Peyer's patch (tissue), 4 donors: Measurements from ENCODE around the gene PSD4. TPM values are rescaled to one million over a fixed set of nuclear protein-coding genes. Genes with fewer than 3 reads are reported as not detected.

Source experiments
- DNase-seq, 3 donors: peaks; one replicate each; pipeline ENCODE4 v3.0.0-alpha.2; 2017 to 2019
- H3K27ac ChIP-seq, 4 donors: fragments of 200-600 bp; sonication (generic); one replicate each; pipeline ENCODE4 v1.5.1; 2016 to 2019
- H3K27me3 ChIP-seq, 2 donors: fragments of 200-600 bp; sonication (generic); one replicate each; pipeline ENCODE4 v1.5.1; 2019
- H3K36me3 ChIP-seq, 3 donors: fragments of 200-600 bp; sonication (generic); one replicate each; pipeline ENCODE4 v1.5.1; 2016 to 2019
- H3K4me1 ChIP-seq, 4 donors: fragments of 200-600 bp; sonication (generic); one replicate each; pipeline ENCODE4 v1.5.1; 2016 to 2019
- H3K4me3 ChIP-seq, 4 donors: fragments of 200-600 bp; sonication (generic); 1 replicate in 3 of 4; 2 replicates in 1 of 4; pipeline ENCODE4 v1.5.1; 2016 to 2019; ENCODE audit warnings: mild to moderate bottlenecking in 1 of 4
- H3K9me3 ChIP-seq, 4 donors: fragments of 200-600 bp; sonication (generic); one replicate each; pipeline ENCODE4 v1.5.1; 2016 to 2019; ENCODE audit warnings: mild to moderate bottlenecking in 1 of 4
- CTCF ChIP-seq, 6 experiments: fragments of 450-650 bp in 4 of 6; fragments of 200-600 bp in 2 of 6; sonication (generic) in 1 of 6; IDR thresholded peaks; one replicate each; pipeline ENCODE4 v1.5.1; 2017 to 2019; ENCODE audit warnings: antibody characterized with exemption in 6 of 6, mild to moderate bottlenecking in 3 of 6, moderate library complexity in 1 of 6
- POLR2A ChIP-seq, 2 donors: fragments of 450-650 bp; IDR thresholded peaks; one replicate each; pipeline ENCODE4 v1.5.1; 2017; ENCODE audit warnings: antibody characterized with exemption in 2 of 2, mild to moderate bottlenecking in 2 of 2, moderate library complexity in 2 of 2
- total RNA-seq, 4 donors: library from RNA; depleted of rRNA; stranded (reverse); fragments of >200 nt; gene quantifications; one replicate each; pipeline ENCODE4 v1.1.0, GENCODE V29; 2016

Gene PSD4
- total RNA-seq, 4 donors from 2014 or later = 125 to 284 (median 212) TPM

- H3K27me3 ChIP-seq = no peaks in the 10 kb centered on the region
- peaks cover 0 to 10% (median 0%) of the 10 kb centered on the region in 4 donors for H3K4me1 ChIP-seq
- no peak overlapping the region for H3K4me3 ChIP-seq
- H3K27ac ChIP-seq = no peak overlapping the region
- DNase-seq = no peak
- no peak for TF ChIP-seq CTCF (IDR thresholded peaks at IDR 0.05)
- TF ChIP-seq POLR2A (IDR thresholded peaks at IDR 0.05) = no peak
- no peaks in the 10 kb centered on the region for H3K36me3 ChIP-seq
- no peaks in the 10 kb centered on the region for H3K9me3 ChIP-seq
These were observed 23.5 kb upstream of the PSD4 start for GRCh38 chr2:113150258-113150601.

- DNase-seq = no peak
- H3K27ac ChIP-seq = no peak overlapping the region
These were observed 18.4 kb upstream of the PSD4 start for GRCh38 chr2:113155331-113155730.

GRCh38 chr2:113156278-113157117, 17.3 kb upstream of the PSD4 start:
- Histone ChIP-seq H3K27ac (peak overlapping the region; percentile 78 to 97 (median 88)), H3K4me3 (peak overlapping the region; percentile 58 to 88 (median 70)), H3K4me1 (peaks cover 0 to 11% (median 8%) of the 10 kb centered on the region in 4 donors), H3K27me3 (no peaks in the 10 kb centered on the region), H3K9me3 (no peaks in the 10 kb centered on the region), H3K36me3 (no peaks in the 10 kb centered on the region)
- TF ChIP-seq CTCF (IDR thresholded peaks at IDR 0.05) = no peak
- no peak for TF ChIP-seq POLR2A (IDR thresholded peaks at IDR 0.05)
- DNase-seq = no peak

More at GRCh38 chr2:113155331-113155730, 18.4 kb upstream of the PSD4 start:
- Histone ChIP-seq H3K4me1 (peaks cover 0 to 11% (median 8%) of the 10 kb centered on the region in 4 donors), H3K27me3 (no peaks in the 10 kb centered on the region), H3K36me3 (no peaks in the 10 kb centered on the region), H3K4me3 (no peak overlapping the region), H3K9me3 (no peaks in the 10 kb centered on the region)
- TF ChIP-seq CTCF (IDR thresholded peaks at IDR 0.05) (no peak), POLR2A (IDR thresholded peaks at IDR 0.05) (no peak)

GRCh38 chr2:113157118-113157896, 16.5 kb upstream of the PSD4 start:
- peaks cover 0 to 11% (median 8%) of the 10 kb centered on the region in 4 donors for H3K4me1 ChIP-seq
- no peaks in the 10 kb centered on the region for H3K36me3 ChIP-seq
- no peaks in the 10 kb centered on the region for H3K27me3 ChIP-seq
- no peak for TF ChIP-seq CTCF (IDR thresholded peaks at IDR 0.05)
- TF ChIP-seq POLR2A (IDR thresholded peaks at IDR 0.05) = peak; percentile 38 to 49
- no peaks in the 10 kb centered on the region for H3K9me3 ChIP-seq
- peak overlapping the region; percentile 58 to 88 (median 70) for H3K4me3 ChIP-seq
- peak overlapping the region; percentile 78 to 97 (median 88) for H3K27ac ChIP-seq
- peak; percentile 43 to 87 (median 76) for DNase-seq

GRCh38 chr2:113157897-113158753, 15.6 kb upstream of the PSD4 start:
- TF ChIP-seq CTCF (IDR thresholded peaks at IDR 0.05) (no peak), POLR2A (IDR thresholded peaks at IDR 0.05) (peak; percentile 13 to 72)
- Histone ChIP-seq H3K4me3 (peak overlapping the region; percentile 58 to 88 (median 70)), H3K4me1 (peaks cover 0 to 11% (median 8%) of the 10 kb centered on the region in 4 donors), H3K9me3 (no peaks in the 10 kb centered on the region), H3K36me3 (no peaks in the 10 kb centered on the region), H3K27ac (peak overlapping the region; percentile 78 to 97 (median 88)), H3K27me3 (no peaks in the 10 kb centered on the region)
- DNase-seq = peak in 2 of 3 donors; percentile 67 to 69
